Neural progenitor cell (in vitro differentiated cells): ENCODE results near the gene MS4A10. TPM values are rescaled to one million over a fixed set of nuclear protein-coding genes. Genes with fewer than 3 reads are reported as not detected.
"Not testable (repeated sequence)": the region's sequence is repeated elsewhere in the genome, so short reads cannot be mapped to it uniquely, and the experiment has no call there.

Source experiments
- DNase-seq: peaks from one replicate; pipeline ENCODE4 v3.0.0-alpha.2; 2016; ENCODE audit warnings: low spot score
- H2AFZ ChIP-seq: fragments of 200-600 bp; sonication (generic); replicated peaks from 2 replicates; pipeline ENCODE4 v1.6.1; 2016; ENCODE audit warnings: antibody characterized with exemption
- H3F3A ChIP-seq: fragments of 200-600 bp; sonication (generic); 2 replicates; pipeline ENCODE4 v1.6.1; 2016; ENCODE audit warnings: antibody characterized with exemption, low read depth
- H3K27ac ChIP-seq: fragments of 200-600 bp; sonication (generic); 2 replicates; pipeline ENCODE4 v1.5.1; 2016; ENCODE audit warnings: mild to moderate bottlenecking
- H3K27me3 ChIP-seq: fragments of 200-600 bp; sonication (generic); 2 replicates; pipeline ENCODE4 v1.6.1; 2016; ENCODE audit warnings: mild to moderate bottlenecking, moderate library complexity
- H3K36me3 ChIP-seq: fragments of 200-600 bp; sonication (generic); 2 replicates; pipeline ENCODE4 v1.5.1; 2016
- H3K4me1 ChIP-seq: fragments of 200-600 bp; sonication (generic); 2 replicates; pipeline ENCODE4 v1.6.1; 2016; ENCODE audit warnings: mixed run types
- H3K4me2 ChIP-seq: fragments of 200-600 bp; sonication (generic); 2 replicates; pipeline ENCODE4 v1.6.1; 2016
- H3K4me3 ChIP-seq: fragments of 200-600 bp; sonication (generic); 2 replicates; pipeline ENCODE4 v1.5.1; 2016
- H3K79me2 ChIP-seq: fragments of 200-600 bp; sonication (generic); 2 replicates; pipeline ENCODE4 v1.6.1; 2016; ENCODE audit warnings: low read depth
- H3K9ac ChIP-seq: fragments of 200-600 bp; sonication (generic); 2 replicates; pipeline ENCODE4 v1.6.1; 2016
- H3K9me3 ChIP-seq: fragments of 200-600 bp; sonication (generic); 2 replicates; pipeline ENCODE4 v1.5.1; 2016; ENCODE audit warnings: low read depth
- H4K20me1 ChIP-seq: fragments of 200-600 bp; sonication (generic); 2 replicates; pipeline ENCODE4 v1.6.1; 2016; ENCODE audit warnings: low read depth
- H3K27ac Mint-ChIP-seq: 3 replicates; pipeline ENCODE4 v1.8.0; 2021; ENCODE audit warnings: mixed read lengths
- H3K27me3 Mint-ChIP-seq: 2 replicates; pipeline ENCODE4 v1.8.0; 2022; ENCODE audit warnings: low read depth, mild to moderate bottlenecking, inconsistent platforms, moderate library complexity, mixed read lengths; ENCODE audit not compliant: insufficient read depth
- H3K36me3 Mint-ChIP-seq: 3 replicates; pipeline ENCODE4 v1.8.0; 2021; ENCODE audit warnings: mixed read lengths
- H3K4me1 Mint-ChIP-seq: 3 replicates; pipeline ENCODE4 v1.8.0; 2021; ENCODE audit warnings: mixed read lengths
- H3K4me3 Mint-ChIP-seq: 3 replicates; pipeline ENCODE4 v1.8.0; 2021; ENCODE audit warnings: mild to moderate bottlenecking, moderate library complexity, mixed read lengths
- H3K9me3 Mint-ChIP-seq: 3 replicates; pipeline ENCODE4 v1.8.0; 2020; ENCODE audit warnings: mixed read lengths
- CTCF ChIP-seq: fragments of 200-600 bp; sonication (generic); IDR thresholded peaks from 2 replicates; pipeline ENCODE4 v1.5.1; 2017; ENCODE audit warnings: antibody characterized with exemption, mild to moderate bottlenecking
- EZH2 ChIP-seq: fragments of 200-600 bp; sonication (generic); IDR thresholded peaks from 2 replicates; pipeline ENCODE4 v1.6.1; 2017; ENCODE audit warnings: antibody characterized with exemption, mild to moderate bottlenecking, moderate library complexity
- EZH2phosphoT487 ChIP-seq: fragments of 200-600 bp; sonication (generic); IDR thresholded peaks from 2 replicates; pipeline ENCODE4 v1.6.1; 2017; ENCODE audit warnings: antibody characterized with exemption
- total RNA-seq: library from RNA; depleted of rRNA; stranded (reverse); fragments of >200 nt; gene quantifications from 2 replicates; pipeline ENCODE4 v1.2.3, GENCODE V29; 2015; ENCODE audit warnings: low replicate concordance

Gene MS4A10
- total RNA-seq, 1 donor from 2014 or later: not detected

- Histone ChIP-seq H3K4me2 (no peak overlapping the region), H3K36me3 (no peaks in the 10 kb centered on the region)
Observed at GRCh38 chr11:60754887-60755286, 30.2 kb upstream of the MS4A10 start.

GRCh38 chr11:60756307-60757032 is 28.7 kb upstream of the MS4A10 start, which contains the start of gene MS4A15:
Gene MS4A15 (plus strand): TSS chr11:60756867. CDS start chr11:60763734, 6,867 bp downstream.
- Histone ChIP-seq H3K27ac (no peak within 1 kb of the TSS), H4K20me1 (no peaks in the 10 kb centered on the region), H3K4me2 (no peak within 1 kb of the TSS), H3K27me3 (no peaks in the 10 kb centered on the region), H3K4me3 (no peak within 1 kb of the TSS), H2AFZ (no peak within 1 kb of the TSS), H3K79me2 (no peaks in the 10 kb centered on the region), H3F3A (no peaks in the 10 kb centered on the region), H3K4me1 (no peaks in the 10 kb centered on the region), H3K9ac (no peak within 1 kb of the TSS), H3K9me3 (no peaks in the 10 kb centered on the region), H3K36me3 (no peaks in the 10 kb centered on the region)
- Mint-ChIP-seq H3K36me3 (no peaks in the 10 kb centered on the region), H3K9me3 (peaks cover 3% of the 10 kb centered on the region), H3K27ac (no peak within 1 kb of the TSS), H3K4me1 (no peaks in the 10 kb centered on the region), H3K4me3 (no peak within 1 kb of the TSS), H3K27me3 (peaks cover 13% of the 10 kb centered on the region)
- TF ChIP-seq EZH2 (no peak), CTCF (peak; percentile 57)
- peak; percentile 55 for DNase-seq

More at GRCh38 chr11:60754887-60755286, 30.2 kb upstream of the MS4A10 start:
- Mint-ChIP-seq H3K36me3 (no peaks in the 10 kb centered on the region), H3K4me3 (no peak overlapping the region), H3K27me3 (peaks cover 10% of the 10 kb centered on the region), H3K4me1 (peaks cover 2% of the 10 kb centered on the region), H3K27ac (no peak overlapping the region), H3K9me3 (peaks cover 3% of the 10 kb centered on the region)
- Histone ChIP-seq H3K4me3 (no peak overlapping the region), H3K27ac (no peak overlapping the region), H3K4me1 (no peaks in the 10 kb centered on the region), H3K9me3 (no peaks in the 10 kb centered on the region), H3K79me2 (no peaks in the 10 kb centered on the region), H3K9ac (no peak overlapping the region), H2AFZ (no peak overlapping the region), H4K20me1 (no peaks in the 10 kb centered on the region), H3F3A (no peaks in the 10 kb centered on the region), H3K27me3 (no peaks in the 10 kb centered on the region)
- no peak for DNase-seq
- TF ChIP-seq EZH2 (no peak), EZH2phosphoT487 (no peak), CTCF (no peak)

GRCh38 chr11:60757231-60757800 is 27.8 kb upstream of the MS4A10 start:
- peaks cover 13% of the 10 kb centered on the region for H3K27me3 Mint-ChIP-seq
- no peak overlapping the region for H2AFZ ChIP-seq

GRCh38 chr11:60758671-60759070 is 26.5 kb upstream of the MS4A10 start:
- not testable (repeated sequence) for H3K79me2 ChIP-seq, H4K20me1 ChIP-seq, H3K27me3 ChIP-seq, H3K27ac ChIP-seq, H3K9ac ChIP-seq, H3K4me2 ChIP-seq, H3K27me3 Mint-ChIP-seq, H3F3A ChIP-seq, H2AFZ ChIP-seq, H3K9me3 Mint-ChIP-seq, H3K9me3 ChIP-seq, H3K4me3 ChIP-seq, H3K36me3 Mint-ChIP-seq, H3K4me1 Mint-ChIP-seq, H3K4me3 Mint-ChIP-seq, H3K4me1 ChIP-seq, DNase-seq, H3K36me3 ChIP-seq, H3K27ac Mint-ChIP-seq

More at GRCh38 chr11:60757231-60757800, 27.8 kb upstream of the MS4A10 start:
- H3K9me3 Mint-ChIP-seq: peaks cover 3% of the 10 kb centered on the region
- no peak overlapping the region for H3K27ac Mint-ChIP-seq
- no peak overlapping the region for H3K4me2 ChIP-seq
- no peak overlapping the region for H3K9ac ChIP-seq
- H3F3A ChIP-seq: no peaks in the 10 kb centered on the region
- H3K4me3 Mint-ChIP-seq: no peak overlapping the region
- no peaks in the 10 kb centered on the region for H4K20me1 ChIP-seq
- no peaks in the 10 kb centered on the region for H3K79me2 ChIP-seq
- H3K27me3 ChIP-seq: no peaks in the 10 kb centered on the region
- no peaks in the 10 kb centered on the region for H3K36me3 Mint-ChIP-seq
- no peak overlapping the region for H3K4me3 ChIP-seq
- no peaks in the 10 kb centered on the region for H3K36me3 ChIP-seq
- H3K9me3 ChIP-seq: no peaks in the 10 kb centered on the region
- H3K27ac ChIP-seq: no peak overlapping the region
- H3K4me1 Mint-ChIP-seq: no peaks in the 10 kb centered on the region
- no peak for TF ChIP-seq EZH2phosphoT487
- no peak for TF ChIP-seq EZH2
- TF ChIP-seq CTCF: no peak
- DNase-seq: no peak
- no peaks in the 10 kb centered on the region for H3K4me1 ChIP-seq

- H3K4me3 Mint-ChIP-seq, H3K9ac ChIP-seq, H2AFZ ChIP-seq, H3K27me3 ChIP-seq, H3K9me3 ChIP-seq, H3K36me3 Mint-ChIP-seq, DNase-seq, H3K27me3 Mint-ChIP-seq, H3F3A ChIP-seq, H3K27ac ChIP-seq, H3K4me1 ChIP-seq, H3K4me3 ChIP-seq, H4K20me1 ChIP-seq, H3K9me3 Mint-ChIP-seq, H3K4me2 ChIP-seq, H3K27ac Mint-ChIP-seq, H3K4me1 Mint-ChIP-seq, H3K79me2 ChIP-seq, H3K36me3 ChIP-seq: not testable (repeated sequence)
Observed at GRCh38 chr11:60759438-60760225, 25.5 kb upstream of the MS4A10 start.
